IPS-18a (cell line): ENCODE measurements around the gene THOC7.

Experiments
- H3K27ac ChIP-seq: one replicate; pipeline ENCODE4 v1.5.1; 2013; ENCODE audit warnings: low read length
- H3K27me3 ChIP-seq: one replicate; pipeline ENCODE4 v1.6.1; 2013; ENCODE audit warnings: mild to moderate bottlenecking, low read length; ENCODE audit not compliant: control insufficient read depth, insufficient read depth
- H3K36me3 ChIP-seq: one replicate; pipeline ENCODE4 v1.6.1; 2013; ENCODE audit warnings: low read depth, low read length; ENCODE audit not compliant: control insufficient read depth
- H3K4me1 ChIP-seq: one replicate; pipeline ENCODE4 v1.6.1; 2013; ENCODE audit warnings: low read depth, low read length; ENCODE audit not compliant: control insufficient read depth
- H3K4me3 ChIP-seq: one replicate; pipeline ENCODE4 v1.5.1; 2013; ENCODE audit warnings: low read length
- H3K9ac ChIP-seq: one replicate; pipeline ENCODE4 v1.6.1; 2013; ENCODE audit warnings: mild to moderate bottlenecking, low read length, moderate library complexity
- H3K9me3 ChIP-seq: one replicate; pipeline ENCODE4 v1.6.1; 2013; ENCODE audit warnings: low read depth, low read length; ENCODE audit not compliant: control insufficient read depth

Gene THOC7

GRCh38 chr3:63791974-63792373 lies 71.6 kb downstream of the THOC7 start:
- Histone ChIP-seq H3K36me3 (no peaks in the 10 kb centered on the region), H3K27ac (no peak overlapping the region), H3K4me1 (no peaks in the 10 kb centered on the region), H3K9ac (no peak overlapping the region), H3K4me3 (no peak overlapping the region), H3K9me3 (no peaks in the 10 kb centered on the region), H3K27me3 (no peaks in the 10 kb centered on the region)
